C4-2B (cell line): ENCODE measurements around the gene EIF5A.

Experiments used
- ZFX ChIP-seq: fragments of 450-650 bp; IDR thresholded peaks from 2 replicates; pipeline ENCODE4 v1.6.1; 2017
- TF ChIP-seq, protein P1 (sequence below): fragments of 450-650 bp; conservative IDR thresholded peaks from 2 replicates; pipeline ENCODE4 v1.5.1; 2017; ENCODE audit warnings: mild to moderate bottlenecking

- TF ChIP-seq, protein P1, sequence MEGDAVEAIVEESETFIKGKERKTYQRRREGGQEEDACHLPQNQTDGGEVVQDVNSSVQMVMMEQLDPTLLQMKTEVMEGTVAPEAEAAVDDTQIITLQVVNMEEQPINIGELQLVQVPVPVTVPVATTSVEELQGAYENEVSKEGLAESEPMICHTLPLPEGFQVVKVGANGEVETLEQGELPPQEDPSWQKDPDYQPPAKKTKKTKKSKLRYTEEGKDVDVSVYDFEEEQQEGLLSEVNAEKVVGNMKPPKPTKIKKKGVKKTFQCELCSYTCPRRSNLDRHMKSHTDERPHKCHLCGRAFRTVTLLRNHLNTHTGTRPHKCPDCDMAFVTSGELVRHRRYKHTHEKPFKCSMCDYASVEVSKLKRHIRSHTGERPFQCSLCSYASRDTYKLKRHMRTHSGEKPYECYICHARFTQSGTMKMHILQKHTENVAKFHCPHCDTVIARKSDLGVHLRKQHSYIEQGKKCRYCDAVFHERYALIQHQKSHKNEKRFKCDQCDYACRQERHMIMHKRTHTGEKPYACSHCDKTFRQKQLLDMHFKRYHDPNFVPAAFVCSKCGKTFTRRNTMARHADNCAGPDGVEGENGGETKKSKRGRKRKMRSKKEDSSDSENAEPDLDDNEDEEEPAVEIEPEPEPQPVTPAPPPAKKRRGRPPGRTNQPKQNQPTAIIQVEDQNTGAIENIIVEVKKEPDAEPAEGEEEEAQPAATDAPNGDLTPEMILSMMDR: no peak
- no peak for TF ChIP-seq ZFX
These were observed 45.6 kb downstream of the EIF5A start for GRCh38 chr17:7352910-7353635.
